ENCODE results near the gene CLSTN2. TPM values are rescaled to one million over a fixed set of nuclear protein-coding genes. Genes with fewer than 3 reads are reported as not detected.

The CLSTN2 gene
- total and polyA plus RNA-seq, 9 donors = 28.9 to 263 (median 134) TPM

DNA sequence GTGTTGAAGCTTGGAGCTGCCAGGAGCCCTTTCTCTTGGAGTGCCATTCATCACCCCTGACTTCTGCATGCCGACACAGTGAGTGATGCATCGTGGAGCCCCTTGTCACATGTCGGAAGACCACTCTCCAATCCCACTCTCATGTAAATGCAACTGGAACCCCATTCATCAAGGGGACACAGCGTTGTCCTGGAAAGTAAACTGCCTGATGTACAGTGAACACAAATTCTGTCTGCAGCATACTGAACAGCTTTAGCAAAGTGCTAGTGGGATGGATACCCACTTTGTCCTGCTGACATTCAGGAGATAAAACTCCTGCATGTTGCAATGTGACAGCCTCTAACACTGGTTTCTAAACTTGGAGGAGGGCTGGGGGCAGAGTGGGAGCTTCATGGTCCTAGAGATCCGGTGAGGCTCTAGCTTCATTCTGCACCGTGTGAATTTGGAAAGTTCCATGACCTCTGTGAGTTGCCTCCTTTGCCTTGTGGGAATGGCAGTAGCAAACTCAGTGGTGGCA lies 194.8 kb downstream of the CLSTN2 start:
- H3K36me3 ChIP-seq = no peaks in the 10 kb centered on the region
- H3K4me1 ChIP-seq (ENCODE audit: insufficient read depth) = no peaks in the 10 kb centered on the region
- no peak overlapping the region for H3K27ac ChIP-seq
- 84 to 89% (median 85%) methylated on average over 6 of the region's 6 CpGs for WGBS, 3 donors
- no peaks in the 10 kb centered on the region for H3K9me3 ChIP-seq
- no peaks in the 10 kb centered on the region for H3K27me3 ChIP-seq
- H3K4me3 ChIP-seq = no peak overlapping the region
- intact Hi-C loops (cut with DNase I) = no loop called here
- TF ChIP-seq POLR2A (IDR thresholded peaks at IDR 0.05) = no peak
- TF ChIP-seq, protein P1, sequence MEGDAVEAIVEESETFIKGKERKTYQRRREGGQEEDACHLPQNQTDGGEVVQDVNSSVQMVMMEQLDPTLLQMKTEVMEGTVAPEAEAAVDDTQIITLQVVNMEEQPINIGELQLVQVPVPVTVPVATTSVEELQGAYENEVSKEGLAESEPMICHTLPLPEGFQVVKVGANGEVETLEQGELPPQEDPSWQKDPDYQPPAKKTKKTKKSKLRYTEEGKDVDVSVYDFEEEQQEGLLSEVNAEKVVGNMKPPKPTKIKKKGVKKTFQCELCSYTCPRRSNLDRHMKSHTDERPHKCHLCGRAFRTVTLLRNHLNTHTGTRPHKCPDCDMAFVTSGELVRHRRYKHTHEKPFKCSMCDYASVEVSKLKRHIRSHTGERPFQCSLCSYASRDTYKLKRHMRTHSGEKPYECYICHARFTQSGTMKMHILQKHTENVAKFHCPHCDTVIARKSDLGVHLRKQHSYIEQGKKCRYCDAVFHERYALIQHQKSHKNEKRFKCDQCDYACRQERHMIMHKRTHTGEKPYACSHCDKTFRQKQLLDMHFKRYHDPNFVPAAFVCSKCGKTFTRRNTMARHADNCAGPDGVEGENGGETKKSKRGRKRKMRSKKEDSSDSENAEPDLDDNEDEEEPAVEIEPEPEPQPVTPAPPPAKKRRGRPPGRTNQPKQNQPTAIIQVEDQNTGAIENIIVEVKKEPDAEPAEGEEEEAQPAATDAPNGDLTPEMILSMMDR (IDR thresholded peaks at IDR 0.05) = no peak
- TF ChIP-seq EP300 (IDR thresholded peaks at IDR 0.05) = no peak
- no peak for DNase-seq

DNA sequence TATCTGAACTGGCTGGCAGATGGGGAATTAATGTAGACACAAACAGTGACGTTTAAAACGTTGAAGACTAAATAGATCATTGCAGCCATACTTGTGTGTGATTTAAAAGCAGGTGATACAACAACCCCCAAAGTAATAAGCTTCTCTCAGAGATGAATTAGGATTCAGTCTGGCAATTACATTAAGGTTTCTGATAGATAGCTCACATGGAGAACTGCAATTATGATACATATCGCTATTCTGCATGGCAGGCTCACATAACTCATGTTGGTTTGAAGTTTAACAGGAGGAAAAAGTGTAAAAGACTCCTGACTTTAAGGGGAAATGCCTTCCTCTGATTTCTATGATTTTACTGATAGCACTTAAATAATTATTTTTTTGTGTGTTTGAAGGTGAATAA lies 196.9 kb downstream of the CLSTN2 start:
- no peaks in the 10 kb centered on the region for H3K9me3 ChIP-seq
- no peak overlapping the region for H3K27ac ChIP-seq
- TF ChIP-seq POLR2A (IDR thresholded peaks at IDR 0.05) = no peak
- no peaks in the 10 kb centered on the region for H3K36me3 ChIP-seq
- 52 to 65% (median 59%) methylated on average over 3 of the region's 3 CpGs for WGBS, 3 donors
- no peak for DNase-seq
- H3K4me3 ChIP-seq = no peak overlapping the region
- intact Hi-C loops (cut with DNase I) = no loop called here
- no peaks in the 10 kb centered on the region for H3K27me3 ChIP-seq
- H3K4me1 ChIP-seq (ENCODE audit: insufficient read depth) = no peaks in the 10 kb centered on the region

DNA sequence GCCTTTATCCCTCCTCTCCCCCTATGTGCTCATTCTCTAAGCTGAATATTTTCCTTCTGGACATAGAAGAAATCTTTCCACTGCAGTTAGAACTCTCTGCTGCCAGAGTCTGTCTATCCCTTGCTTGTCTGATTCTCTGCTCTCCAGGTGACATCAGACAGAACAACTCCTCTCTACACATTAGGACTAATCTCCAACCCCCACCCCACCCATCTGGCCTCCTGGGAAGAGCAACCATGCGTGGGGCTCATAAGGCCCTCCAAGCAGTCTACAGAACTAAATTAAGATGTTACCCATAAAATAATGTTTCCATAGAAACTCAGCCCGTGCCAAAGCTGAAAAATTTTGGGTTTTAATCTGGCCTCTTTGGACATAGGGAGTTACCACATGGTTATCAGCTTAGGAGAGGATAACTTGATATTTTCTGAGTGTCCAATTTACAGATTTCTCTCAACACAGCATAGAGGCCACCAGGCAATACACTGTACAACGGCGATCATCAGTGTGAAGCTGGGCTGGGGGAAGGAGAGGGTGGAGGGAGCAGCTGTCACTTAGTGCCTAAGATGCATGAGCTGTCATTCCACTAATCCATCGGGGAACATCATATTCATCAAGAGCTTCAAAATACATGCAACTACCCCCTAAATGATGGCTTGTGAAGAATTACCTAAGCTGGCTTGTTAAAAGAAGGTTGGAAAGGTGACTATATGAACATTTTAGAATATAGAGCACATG lies 199.4 kb downstream of the CLSTN2 start:
- Histone ChIP-seq H3K9me3 (no peaks in the 10 kb centered on the region), H3K4me3 (no peak overlapping the region), H3K36me3 (no peaks in the 10 kb centered on the region), H3K4me1 (ENCODE audit: insufficient read depth) (no peaks in the 10 kb centered on the region), H3K27ac (no peak overlapping the region), H3K27me3 (no peaks in the 10 kb centered on the region)
- intact Hi-C loops (cut with DNase I) = no loop called here
- 87 to 91% (median 89%) methylated on average over 5 of the region's 5 CpGs for WGBS, 3 donors
- no peak for DNase-seq
- TF ChIP-seq POLR2A (IDR thresholded peaks at IDR 0.05) (no peak), EP300 (IDR thresholded peaks at IDR 0.05) (no peak)
- TF ChIP-seq, protein P1 (IDR thresholded peaks at IDR 0.05) = no peak

DNA sequence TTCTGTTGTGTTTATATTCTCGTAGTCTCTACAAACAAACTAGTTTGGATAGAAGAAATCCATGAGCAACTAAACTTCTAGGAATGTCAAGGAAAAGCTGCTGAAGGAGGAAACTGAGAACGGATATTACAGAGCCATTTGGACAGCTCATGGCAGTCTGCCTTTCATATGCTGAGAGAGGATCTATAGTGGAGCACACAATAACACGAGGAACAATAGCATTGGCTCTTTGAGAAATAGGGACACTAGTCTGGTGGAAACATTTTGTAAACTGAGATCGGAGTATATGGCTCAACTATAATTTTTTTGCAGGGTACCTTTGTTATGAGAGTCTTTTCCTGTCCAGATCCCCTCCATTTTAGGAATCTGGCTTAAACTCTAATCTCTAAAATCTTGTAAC lies 200.5 kb downstream of the CLSTN2 start:
- Histone ChIP-seq H3K36me3 (no peaks in the 10 kb centered on the region), H3K9me3 (no peaks in the 10 kb centered on the region), H3K4me1 (ENCODE audit: insufficient read depth) (no peaks in the 10 kb centered on the region), H3K27me3 (no peaks in the 10 kb centered on the region), H3K4me3 (no peak overlapping the region), H3K27ac (no peak overlapping the region)
- WGBS, 3 donors = 63 to 77% (median 72%) methylated on average over 4 of the region's 4 CpGs
- TF ChIP-seq, protein P1 (IDR thresholded peaks at IDR 0.05) = no peak
- TF ChIP-seq POLR2A (IDR thresholded peaks at IDR 0.05) (no peak), EP300 (IDR thresholded peaks at IDR 0.05) (no peak)
- no peak for DNase-seq
- intact Hi-C loops (cut with DNase I) = no loop called here

DNA sequence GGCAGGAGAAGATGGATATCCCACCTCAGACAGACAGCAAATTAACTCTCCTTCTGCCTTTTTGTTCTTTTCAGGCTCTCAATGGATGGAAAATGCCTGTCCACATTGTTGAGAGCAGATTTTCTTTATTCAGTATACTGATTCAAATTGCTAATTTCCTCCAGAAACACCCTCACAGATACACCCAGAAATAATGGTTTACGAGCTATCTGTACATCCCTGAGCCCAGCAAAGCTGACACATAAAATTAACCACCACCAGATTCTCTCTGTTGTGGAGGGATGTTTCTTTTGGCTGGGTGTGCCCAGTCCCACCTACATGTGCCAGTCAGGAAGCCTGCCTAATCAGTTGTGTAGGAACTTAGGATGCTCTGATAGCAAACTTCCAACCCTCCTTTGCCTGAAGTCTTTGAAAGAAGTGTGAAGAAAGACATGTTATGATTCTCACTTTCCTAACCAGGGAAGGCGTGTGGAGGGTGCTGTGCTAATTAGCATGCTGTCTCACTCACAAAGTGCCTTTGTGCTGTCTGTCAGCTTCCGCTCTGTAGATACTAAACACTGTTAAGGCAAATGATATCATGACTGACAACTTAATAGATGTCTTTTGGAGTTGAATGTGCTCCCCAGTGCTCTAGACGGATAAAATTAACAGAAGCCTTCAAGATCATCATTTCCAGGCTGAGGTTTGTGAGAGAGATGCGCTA lies 208.5 kb downstream of the CLSTN2 start:
- Histone ChIP-seq H3K27me3 (no peaks in the 10 kb centered on the region), H3K4me1 (ENCODE audit: insufficient read depth) (no peaks in the 10 kb centered on the region), H3K4me3 (no peak overlapping the region), H3K36me3 (no peaks in the 10 kb centered on the region), H3K9me3 (no peaks in the 10 kb centered on the region), H3K27ac (no peak overlapping the region)
- intact Hi-C loops (cut with DNase I) = no loop called here
- WGBS, 3 donors = 94 to 98% (median 95%) methylated on average over 5 of the region's 5 CpGs
- DNase-seq = no peak
- TF ChIP-seq POLR2A (IDR thresholded peaks at IDR 0.05) = no peak
- TF ChIP-seq, protein P1 (IDR thresholded peaks at IDR 0.05) = no peak
